Upper lobe of left lung (tissue), 4 donors: ENCODE measurements around the gene NAV1.

ENCODE experiments used
- CTCF ChIP-seq, 6 experiments: fragments of 450-650 bp in 4 of 6; fragments of 200-600 bp in 2 of 6; sonication (generic) in 2 of 6; IDR thresholded peaks; one replicate each; pipeline ENCODE4 v1.5.1; 2016 to 2019; ENCODE audit warnings: antibody characterized with exemption in 6 of 6
- POLR2A ChIP-seq, 4 donors: fragments of 450-650 bp; IDR thresholded peaks; one replicate each; pipeline ENCODE4 v1.5.1; 2016 to 2017; ENCODE audit warnings: antibody characterized with exemption in 4 of 4, mild to moderate bottlenecking in 2 of 4
- POLR2AphosphoS5 ChIP-seq, 2 donors: sonication (generic); formaldehyde crosslinking; IDR thresholded peaks; one replicate each; pipeline ENCODE4 v1.5.1; 2017; ENCODE audit warnings: antibody characterized with exemption in 2 of 2

GRCh38 chr1:201508809-201509208 is 30.1 kb upstream of the NAV1 start:
- TF ChIP-seq CTCF (IDR thresholded peaks at IDR 0.05) (no peak), POLR2A (IDR thresholded peaks at IDR 0.05) (no peak), POLR2AphosphoS5 (IDR thresholded peaks at IDR 0.05) (no peak)
